Frontal cortex (tissue), 4 donors: ENCODE data around the gene CDH11. TPM values are rescaled to one million over a fixed set of nuclear protein-coding genes. Genes with fewer than 3 reads are reported as not detected.

Experiments used
- DNase-seq, 2 donors: peaks; one replicate each; pipeline ENCODE4 v3.0.0; 2012; ENCODE audit warnings: low spot score in 2 of 2
- FAIRE-seq: peaks from 2 replicates; lab custom pipeline; 2012; peaks lifted over from hg19 to GRCh38; lab: Jason Lieb, UNC
- total RNA-seq: library from RNA; depleted of rRNA; stranded (reverse); fragments of >200 nt; gene quantifications from one replicate; pipeline ENCODE4 v1.2.3, GENCODE V29; 2014
- donor health status: control.
- donor health status: control.
- donor health status: control.

CDH11 gene
- 313 TPM for total RNA-seq

- DNase-seq (peak; percentile 65 to 71), FAIRE-seq (no peak)
Observed at GRCh38 chr16:65121870-65122723, at the start of gene CDH11. TSS of gene CDH11 (minus strand) at chr16:65122063. CDS start at chr16:65004869, 117,194 bp downstream.

- no peak for DNase-seq
- FAIRE-seq, result no peak
Observed at GRCh38 chr16:65154321-65154720, 32.5 kb upstream of the CDH11 start.

GRCh38 chr16:65153365-65154105 is 31.7 kb upstream of the CDH11 start:
- DNase-seq (no peak), FAIRE-seq (no peak)

GRCh38 chr16:65148804-65149203 is 26.9 kb upstream of the CDH11 start:
- FAIRE-seq (no peak), DNase-seq (no peak)

GRCh38 chr16:65142276-65142675 is 20.4 kb upstream of the CDH11 start:
- no peak for FAIRE-seq

GRCh38 chr16:65136681-65137080 is 14.8 kb upstream of the CDH11 start:
- FAIRE-seq (no peak), DNase-seq (no peak)

More at GRCh38 chr16:65142276-65142675, 20.4 kb upstream of the CDH11 start:
- no peak for DNase-seq

GRCh38 chr16:65126845-65127624 is 5.2 kb upstream of the CDH11 start:
- DNase-seq (no peak), FAIRE-seq (no peak)

- FAIRE-seq (no peak), DNase-seq (no peak)
Observed at GRCh38 chr16:65125871-65126270, 4.0 kb upstream of the CDH11 start.

GRCh38 chr16:65125322-65125721 is 3.5 kb upstream of the CDH11 start:
- DNase-seq (no peak), FAIRE-seq (no peak)

GRCh38 chr16:65124596-65124995 is 2.7 kb upstream of the CDH11 start:
- FAIRE-seq (no peak), DNase-seq (no peak)

GRCh38 chr16:65124212-65124548 is 2.3 kb upstream of the CDH11 start:
- no peak for DNase-seq
- no peak for FAIRE-seq

- FAIRE-seq (no peak), DNase-seq (peak; percentile 21 to 39)
Observed at GRCh38 chr16:65123396-65124211, 1.7 kb upstream of the CDH11 start.

GRCh38 chr16:65122724-65123395 is 997 bp upstream of the CDH11 start:
- DNase-seq, result peak; percentile 45 to 47
- no peak for FAIRE-seq

GRCh38 chr16:65120831-65121721 is 787 bp downstream of the CDH11 start:
- DNase-seq (peak in 1 of 2 donors; percentile 14), FAIRE-seq (no peak)

- FAIRE-seq, result no peak
- DNase-seq, result no peak
Observed at GRCh38 chr16:65120461-65120830, 1.4 kb downstream of the CDH11 start.

GRCh38 chr16:65119901-65120401 is 1.9 kb downstream of the CDH11 start:
- DNase-seq (no peak), FAIRE-seq (no peak)

- no peak for FAIRE-seq
- no peak for DNase-seq
Observed at GRCh38 chr16:65119435-65119834, 2.4 kb downstream of the CDH11 start.

GRCh38 chr16:65118871-65119270 is 3.0 kb downstream of the CDH11 start:
- FAIRE-seq (no peak), DNase-seq (no peak)
